HG03378 (cell line): ENCODE data around the gene ZNF48.
"Not testable (repeated sequence)": the region's sequence is repeated elsewhere in the genome, so short reads cannot be mapped to it uniquely, and the experiment has no call there.

ENCODE experiments used
- ATAC-seq: cut with Tn5 transposase; IDR thresholded peaks from one replicate; pipeline ENCODE4 v1.9.1; 2021; ENCODE audit warnings: mild to moderate bottlenecking, moderate library complexity; ENCODE audit not compliant: unreplicated experiment

ZNF48 gene

GRCh38 chr16:30377050-30377811 lies 18.0 kb upstream of the ZNF48 start:
- no peak for ATAC-seq

- ATAC-seq: peak; percentile 36
These were observed 17.4 kb upstream of the ZNF48 start for GRCh38 chr16:30377812-30378235.

- ATAC-seq: peak; percentile 71
These were observed 16.7 kb upstream of the ZNF48 start for GRCh38 chr16:30378236-30379157.

- ATAC-seq: no peak
These were observed 15.9 kb upstream of the ZNF48 start for GRCh38 chr16:30379158-30379783.

GRCh38 chr16:30380072-30380802 lies 15.0 kb upstream of the ZNF48 start:
- ATAC-seq: no peak

- ATAC-seq: no peak
These were observed 14.4 kb upstream of the ZNF48 start for GRCh38 chr16:30380803-30381208.

DNA sequence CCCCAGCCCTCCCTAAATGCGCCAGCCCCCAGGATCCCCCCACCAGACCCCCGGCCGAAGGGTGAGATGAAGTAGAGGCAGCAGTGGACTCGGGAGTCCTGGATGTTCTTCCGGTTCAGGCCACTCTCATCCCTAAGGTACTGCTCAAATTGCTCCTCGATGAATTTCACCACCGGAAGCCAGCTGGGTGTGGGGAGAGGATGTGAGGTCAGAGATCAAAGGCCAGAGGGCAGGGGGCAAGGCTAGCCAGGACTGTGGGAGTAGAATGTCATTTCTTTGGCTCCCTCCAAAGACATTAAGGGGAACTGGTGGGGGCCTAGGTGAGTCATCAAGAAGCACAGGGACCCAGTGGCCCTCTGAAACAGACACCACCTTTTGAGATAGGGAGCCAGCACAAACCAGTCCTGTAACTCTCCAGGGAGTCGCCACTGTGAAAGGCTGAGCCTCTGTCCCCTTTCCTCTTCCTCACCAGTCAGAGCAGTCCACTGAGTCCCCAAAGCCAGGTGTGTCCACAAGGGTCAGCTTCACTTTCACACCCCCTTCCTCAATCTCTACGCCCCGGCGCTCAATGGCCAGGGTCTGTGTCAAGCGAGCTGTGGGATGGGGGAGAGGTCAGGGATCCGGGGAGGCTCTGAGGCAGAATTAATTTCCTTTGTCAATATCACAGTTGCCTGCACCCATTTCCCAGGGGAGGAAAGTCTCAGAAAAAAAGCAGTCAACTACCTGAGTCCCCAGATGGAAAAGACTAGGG lies 13.8 kb upstream of the ZNF48 start:
- ATAC-seq: no peak

DNA sequence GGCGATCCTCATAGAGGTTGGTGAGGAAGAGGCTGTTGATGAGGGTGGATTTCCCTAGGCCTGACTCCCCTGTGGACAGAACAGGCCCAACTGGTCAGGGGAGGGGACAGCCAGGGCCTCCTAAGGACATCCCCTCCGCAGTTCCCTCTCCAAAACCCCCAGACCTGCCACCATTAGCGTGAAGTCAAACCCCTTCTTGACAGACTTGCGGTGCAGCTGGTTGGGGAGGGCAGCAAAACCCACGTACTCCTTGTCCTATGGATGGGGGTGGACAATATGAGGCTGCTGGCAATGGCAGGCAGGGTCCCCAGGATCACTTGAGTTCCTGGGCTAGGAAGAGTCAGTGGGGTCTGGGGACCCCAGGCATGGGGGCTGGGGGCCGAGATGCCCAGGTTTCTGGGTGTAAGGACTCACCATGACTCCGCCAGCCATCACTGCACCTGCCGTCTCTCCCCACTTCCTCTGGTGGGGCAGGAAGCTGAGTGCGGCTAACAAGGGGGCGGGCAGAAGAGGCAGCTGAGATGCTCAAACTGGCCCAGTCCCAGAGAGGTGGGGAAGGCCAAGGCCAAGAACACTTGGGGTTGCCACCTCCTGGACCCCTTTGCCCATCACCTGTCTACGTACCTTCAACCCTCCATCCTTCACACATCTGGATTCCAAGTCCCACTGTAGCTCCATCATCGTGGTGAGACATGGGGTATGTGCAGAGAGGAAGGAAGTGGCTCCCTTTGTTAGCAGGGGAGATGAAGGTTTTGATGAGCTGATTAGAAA lies 12.9 kb upstream of the ZNF48 start, which contains the start of gene SEPTIN1:
Gene SEPTIN1 (minus strand): TSS at position 451 of the 771 bp plus-strand sequence. CDS start 19 bp downstream, at position 432.
- no peak for ATAC-seq

DNA sequence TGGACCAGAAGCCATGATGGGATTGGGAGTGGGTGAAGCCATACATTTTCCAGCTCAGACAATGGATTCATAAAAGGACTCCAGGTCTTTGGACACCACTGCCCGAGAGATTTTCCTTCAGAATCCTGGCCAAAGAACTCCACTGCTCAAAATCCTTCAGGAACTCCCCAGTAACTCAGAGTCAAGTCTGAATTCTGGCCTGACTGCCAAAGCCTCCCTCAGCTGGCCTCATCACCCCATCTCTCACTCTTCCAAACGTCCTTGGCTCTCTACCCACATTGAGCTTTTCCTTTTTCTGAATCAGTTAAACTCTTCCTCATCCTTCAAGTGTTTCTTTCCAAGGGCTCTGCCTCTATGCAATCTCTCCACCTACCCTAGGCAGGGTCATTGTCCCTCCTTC lies 11.7 kb upstream of the ZNF48 start:
- ATAC-seq: no peak

GRCh38 chr16:30394592-30395154 lies 547 bp upstream of the ZNF48 start:
- ATAC-seq: no peak

DNA sequence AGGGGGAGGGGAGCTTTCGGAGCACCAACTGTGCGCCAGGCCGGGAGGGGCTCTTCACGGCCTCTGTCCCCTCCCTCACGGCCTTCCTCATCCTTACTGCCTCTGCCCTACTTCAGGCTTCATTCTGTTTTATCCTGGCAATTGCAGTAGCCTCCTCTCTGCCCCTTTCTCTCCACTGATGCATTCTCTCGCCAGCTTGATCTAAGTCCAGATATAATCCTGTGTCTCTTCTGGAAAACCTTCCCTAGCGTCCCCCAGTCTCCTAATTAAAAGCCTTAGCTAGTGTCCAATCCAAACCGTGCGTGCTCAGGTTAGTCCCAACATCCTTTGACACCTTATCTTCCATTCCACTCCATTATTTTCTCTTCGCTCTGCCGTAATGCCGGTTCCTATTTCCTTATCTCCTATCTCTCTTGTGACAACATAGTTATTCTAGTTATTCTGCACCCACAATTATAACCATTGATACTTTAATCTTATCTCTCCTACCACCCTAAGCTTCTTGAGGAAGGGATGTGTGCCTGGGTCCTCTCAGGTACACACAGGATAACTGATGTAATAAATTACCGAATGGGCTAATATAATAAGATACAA lies 869 bp downstream of the ZNF48 start:
- ATAC-seq: no peak

DNA sequence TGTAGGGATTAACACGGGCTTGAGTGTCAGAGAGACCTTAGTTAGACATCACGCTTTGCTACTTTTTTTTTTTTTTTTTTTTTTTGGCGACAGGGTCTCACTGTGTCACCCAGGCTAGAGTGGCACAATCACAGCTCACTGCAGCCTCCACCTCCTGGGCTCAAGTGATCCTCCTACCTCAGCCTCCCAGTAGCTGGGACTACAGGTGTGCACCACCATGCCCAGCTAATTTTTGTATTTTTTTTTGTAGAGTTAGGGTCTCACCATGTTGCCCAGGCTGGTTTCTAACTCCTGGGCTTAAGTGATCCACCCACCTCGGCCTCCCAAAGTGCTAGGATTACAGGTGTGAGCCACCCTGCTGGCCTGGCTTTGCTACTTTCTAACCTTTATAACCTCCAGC lies 1.4 kb downstream of the ZNF48 start:
- ATAC-seq: not testable (repeated sequence)

DNA sequence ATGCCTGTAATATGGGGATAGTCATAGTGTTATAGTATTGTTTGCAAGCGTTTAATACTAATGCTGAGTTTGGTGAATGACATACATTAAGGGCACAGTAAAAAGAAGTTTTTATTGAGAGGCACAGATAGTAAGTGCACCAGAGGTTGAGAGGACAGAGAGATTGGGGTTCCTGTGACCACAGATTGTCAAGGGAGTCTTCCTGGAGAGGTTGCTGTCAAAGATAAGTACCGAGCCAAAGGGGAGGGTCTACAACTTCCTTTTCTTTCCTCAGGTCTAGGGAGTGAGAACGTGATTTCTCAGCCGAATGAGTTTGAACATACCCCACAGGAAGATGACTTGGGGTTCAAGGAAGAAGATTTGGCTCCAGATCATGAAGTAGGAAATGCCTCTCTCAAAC lies 1.8 kb downstream of the ZNF48 start:
- ATAC-seq: no peak

- no peak for ATAC-seq
These were observed 2.8 kb downstream of the ZNF48 start for GRCh38 chr16:30397776-30398660.

DNA sequence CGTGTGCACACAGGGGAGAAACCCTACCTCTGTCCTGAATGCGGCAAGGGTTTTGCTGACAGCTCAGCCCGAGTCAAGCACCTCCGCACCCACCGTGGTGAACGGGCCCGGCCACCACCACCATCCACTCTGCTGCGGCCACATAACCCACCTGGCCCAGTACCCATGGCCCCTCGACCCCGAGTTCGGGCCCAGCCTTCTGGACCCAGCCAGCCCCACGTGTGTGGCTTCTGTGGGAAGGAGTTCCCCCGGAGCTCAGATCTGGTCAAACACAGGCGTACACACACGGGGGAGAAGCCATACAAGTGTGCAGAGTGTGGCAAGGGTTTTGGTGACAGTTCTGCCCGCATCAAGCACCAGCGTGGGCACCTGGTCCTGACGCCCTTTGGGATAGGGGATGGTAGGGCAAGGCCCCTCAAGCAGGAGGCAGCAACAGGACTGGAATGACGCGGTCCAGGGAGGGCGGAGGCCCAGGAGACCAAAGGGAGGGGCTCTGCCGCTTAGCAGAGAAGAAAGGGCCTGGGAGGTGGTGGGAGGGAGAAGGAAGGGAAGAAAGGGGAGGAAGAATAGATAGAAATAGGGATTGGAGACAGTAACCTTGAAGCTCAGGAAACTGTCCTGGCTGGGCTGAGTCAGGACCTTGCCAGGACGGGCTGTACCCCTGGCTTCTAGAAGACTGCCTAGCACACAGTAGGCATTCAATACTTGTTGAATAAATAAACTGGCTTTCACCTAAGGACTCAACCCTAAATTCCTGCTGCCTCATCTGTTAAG lies 3.6 kb downstream of the ZNF48 start:
- no peak for ATAC-seq

- no peak for ATAC-seq
These were observed 4.4 kb downstream of the ZNF48 start for GRCh38 chr16:30399435-30400186.
